NCI-H1436 treated with DMSO at 0.1 percent for 48 hours (cell line): ENCODE measurements around the gene RAPGEF1.
"Not testable (repeated sequence)": the region's sequence is repeated elsewhere in the genome, so short reads cannot be mapped to it uniquely, and the experiment has no call there.

ENCODE experiments used
- DNase-seq: peaks from one replicate; lab custom pipeline; 2025; lab: John Stamatoyannopoulos, UW

The RAPGEF1 gene

GRCh38 chr9:131731237-131731636, 8.6 kb downstream of the RAPGEF1 start:
- no peak for DNase-seq

DNA sequence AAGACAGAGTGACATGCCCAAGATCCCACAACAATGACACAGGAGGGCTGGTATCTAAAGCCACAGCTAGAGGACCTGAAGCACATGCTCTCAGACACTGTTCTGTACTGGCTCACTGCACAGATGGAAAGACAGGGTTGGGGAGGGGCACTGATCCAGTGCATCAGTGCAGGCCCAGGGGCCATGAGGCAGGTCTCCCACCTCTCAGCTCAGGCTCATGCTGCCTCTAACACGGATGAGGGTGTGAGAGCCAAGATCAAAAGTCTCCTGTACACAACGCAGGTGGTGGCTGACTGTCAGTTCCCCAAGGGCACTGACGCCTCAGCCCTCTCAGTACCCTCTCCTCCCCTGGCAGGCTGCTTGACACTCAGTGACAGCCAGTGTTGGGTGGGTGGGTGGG, 10.9 kb downstream of the RAPGEF1 start:
- DNase-seq, result no peak

GRCh38 chr9:131728546-131728910, 11.3 kb downstream of the RAPGEF1 start:
- no peak for DNase-seq

GRCh38 chr9:131727795-131728545, 11.9 kb downstream of the RAPGEF1 start:
- DNase-seq, result no peak

GRCh38 chr9:131727184-131727759, 12.6 kb downstream of the RAPGEF1 start:
- DNase-seq, result no peak

GRCh38 chr9:131724683-131725082, 15.2 kb downstream of the RAPGEF1 start:
- no peak for DNase-seq

DNA sequence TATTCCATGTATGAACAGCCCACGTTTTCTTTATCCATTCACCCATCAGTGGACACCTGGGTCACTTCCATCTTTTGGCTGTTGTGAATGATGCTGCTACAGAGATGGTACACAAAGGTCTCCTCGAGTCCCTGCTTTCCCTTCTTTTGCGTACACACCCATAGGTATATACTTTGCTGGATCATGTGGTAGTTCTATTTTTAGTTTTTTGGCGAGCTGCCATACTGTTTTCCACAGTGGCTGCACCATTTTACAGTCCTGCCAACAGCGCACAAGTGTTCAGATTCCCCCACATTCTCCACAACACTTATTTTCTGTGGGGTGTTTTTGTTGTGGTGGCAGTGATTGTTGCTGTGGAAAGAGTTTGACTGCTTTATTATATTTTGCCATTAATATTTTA, 16.2 kb downstream of the RAPGEF1 start:
- no peak for DNase-seq

- DNase-seq, result no peak
These were observed 17.6 kb downstream of the RAPGEF1 start for GRCh38 chr9:131722255-131722654.

- DNase-seq, result no peak
These were observed 18.8 kb downstream of the RAPGEF1 start for GRCh38 chr9:131721076-131721475.

GRCh38 chr9:131720330-131720729, 19.5 kb downstream of the RAPGEF1 start:
- no peak for DNase-seq

GRCh38 chr9:131719262-131719908, 20.5 kb downstream of the RAPGEF1 start:
- DNase-seq, result no peak

DNA sequence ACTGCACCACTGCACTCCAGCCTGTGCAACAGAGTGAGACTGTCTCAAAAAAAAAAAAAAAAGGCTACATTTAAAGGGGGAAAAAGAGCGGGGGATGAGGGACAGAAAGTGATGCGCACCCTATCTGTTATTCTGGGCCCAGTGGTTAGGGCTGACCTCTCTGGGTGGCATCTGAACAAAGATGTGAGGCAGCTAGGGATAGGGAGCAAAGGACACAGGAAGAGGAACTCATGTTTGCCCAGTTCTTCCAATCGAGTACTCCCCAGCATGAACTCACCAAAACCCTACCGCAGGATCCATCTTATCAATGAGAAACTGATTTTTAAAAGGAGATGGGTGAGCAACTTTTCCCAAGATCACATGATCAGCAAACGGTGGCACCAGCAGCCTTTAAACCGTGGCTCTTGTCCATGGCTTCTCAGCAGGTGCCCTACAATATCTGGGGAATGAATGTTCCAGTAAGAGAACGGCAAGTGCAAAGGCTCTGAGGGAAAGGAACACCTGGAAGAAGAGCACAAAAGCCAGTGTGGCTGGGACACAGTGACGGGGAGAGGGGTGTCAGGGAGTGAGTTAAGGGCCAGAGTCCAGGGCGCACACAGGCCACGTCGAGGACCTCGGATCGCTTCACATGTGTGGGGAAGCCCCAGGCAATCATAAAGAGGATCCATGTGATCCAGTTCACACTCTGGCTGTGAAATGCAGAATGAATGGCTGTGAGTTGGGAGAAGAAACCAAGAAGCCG, 22.0 kb downstream of the RAPGEF1 start:
- no peak for DNase-seq

DNA sequence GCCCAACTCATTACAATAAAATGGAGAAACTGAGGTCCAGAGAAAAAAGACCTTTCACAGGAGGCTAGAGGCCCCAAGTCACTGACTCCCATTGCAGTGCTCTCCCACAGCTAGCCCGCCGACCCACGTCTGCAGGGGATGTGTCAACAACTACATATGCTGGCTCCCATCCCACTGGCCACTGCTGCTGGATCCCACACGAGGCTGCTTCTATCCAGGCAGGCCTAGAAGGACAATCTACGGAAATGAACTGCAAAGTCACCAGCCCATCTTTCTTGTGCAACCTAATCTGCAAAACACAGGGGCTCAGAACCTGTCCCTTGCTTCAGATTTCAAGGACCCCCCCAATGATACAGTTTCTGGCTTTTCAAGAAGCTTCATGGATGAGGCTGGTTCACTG, 24.0 kb downstream of the RAPGEF1 start:
- no peak for DNase-seq

DNA sequence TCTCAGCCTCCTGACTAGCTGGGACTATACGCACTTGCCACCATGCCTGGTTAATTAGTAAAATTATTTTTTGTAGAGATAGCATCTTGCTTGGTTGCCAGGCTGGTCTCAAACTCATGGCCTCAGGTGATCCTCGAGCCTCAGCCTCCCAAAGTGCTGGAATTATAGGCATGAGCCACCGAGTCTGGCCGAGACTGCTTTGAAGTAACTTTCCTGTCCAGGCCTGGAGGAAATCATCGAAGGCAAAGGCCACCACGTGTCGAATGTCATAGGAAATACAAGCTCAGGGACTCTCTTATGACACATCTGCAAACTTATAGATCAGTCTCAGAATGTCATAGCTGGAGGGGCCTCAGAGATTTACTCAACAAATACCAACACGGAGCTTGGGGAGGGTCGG, 25.1 kb downstream of the RAPGEF1 start:
- DNase-seq, result no peak

- no peak for DNase-seq
These were observed 25.7 kb downstream of the RAPGEF1 start for GRCh38 chr9:131714161-131714646.

DNA sequence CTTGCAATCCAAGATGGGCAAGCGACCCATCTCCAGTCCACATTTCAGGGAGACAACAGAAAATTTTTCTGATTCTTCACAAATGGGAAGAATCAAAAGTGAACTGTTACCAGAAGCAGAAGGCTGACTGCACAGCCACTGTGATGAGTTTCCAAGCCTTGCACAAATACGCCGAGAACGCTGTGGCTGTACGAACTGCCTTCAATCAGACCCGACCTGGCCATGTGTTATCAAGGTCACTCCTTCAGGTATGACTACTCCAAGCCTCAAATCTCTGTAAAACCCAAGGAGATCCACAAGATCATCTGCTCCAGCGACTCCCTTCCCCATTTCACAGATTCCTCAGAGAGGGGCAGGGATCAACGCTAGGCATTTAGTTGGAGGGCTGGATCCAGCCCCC, 26.9 kb downstream of the RAPGEF1 start:
- DNase-seq, result no peak

DNA sequence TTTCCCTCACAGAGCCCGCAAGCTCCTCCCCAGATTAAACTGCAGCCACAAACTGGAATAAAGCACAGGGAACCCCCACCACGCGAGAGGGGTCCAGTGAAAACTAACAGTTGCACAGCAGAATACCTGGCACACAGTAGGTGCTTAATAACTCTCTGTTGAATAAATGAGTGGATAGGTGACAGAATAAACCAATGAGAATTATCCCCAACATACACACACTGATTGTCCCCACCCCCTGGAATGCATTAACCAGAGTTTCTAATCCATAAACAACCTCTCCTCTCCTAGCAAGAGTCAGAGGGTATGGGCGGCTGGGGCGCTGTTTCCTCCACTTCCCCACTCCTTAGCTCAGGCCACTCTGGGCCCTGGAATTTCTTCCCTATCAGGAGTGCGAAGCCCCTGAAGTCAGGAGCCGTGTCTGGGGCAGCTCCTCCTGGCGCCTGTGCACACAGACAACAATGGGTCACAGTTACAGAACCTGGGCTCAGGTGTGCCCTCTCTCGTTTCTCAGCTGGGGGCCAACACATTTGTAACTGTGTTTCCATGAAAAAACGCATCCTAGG, 27.6 kb downstream of the RAPGEF1 start:
- DNase-seq, result no peak

DNA sequence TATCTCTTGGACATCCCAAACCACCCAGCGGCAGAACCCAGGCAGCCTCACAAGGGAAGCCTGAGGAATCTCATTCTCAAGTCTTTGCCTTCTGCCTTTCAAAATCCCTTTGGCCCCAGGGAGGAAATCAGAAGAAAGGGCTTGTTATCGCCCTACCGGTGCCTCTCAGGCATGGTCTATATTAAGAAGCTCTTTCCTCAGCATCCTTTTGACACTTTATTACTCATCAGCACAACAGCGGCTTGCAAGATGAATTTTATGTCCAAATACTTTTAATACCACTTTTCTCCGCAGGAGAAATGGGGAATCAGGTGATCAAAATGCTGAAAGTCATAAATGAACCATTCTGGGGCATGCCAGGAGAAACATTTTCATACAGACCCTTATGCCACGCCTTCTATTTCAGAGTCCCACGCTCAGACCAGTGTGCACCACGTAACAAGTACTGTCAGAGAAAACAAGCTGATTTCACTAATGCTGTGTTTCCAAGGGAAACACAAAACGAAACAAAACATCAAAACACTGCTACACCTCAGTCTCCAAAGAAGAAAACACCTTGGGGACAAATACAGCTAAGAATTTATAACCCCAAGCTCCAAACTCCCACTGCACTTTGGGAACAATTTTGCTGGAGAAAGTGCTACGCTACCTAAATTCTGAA, 30.0 kb downstream of the RAPGEF1 start:
- no peak for DNase-seq

GRCh38 chr9:131709010-131709770, 30.7 kb downstream of the RAPGEF1 start:
- not testable (repeated sequence) for DNase-seq

- DNase-seq, result no peak
These were observed 31.5 kb downstream of the RAPGEF1 start for GRCh38 chr9:131708226-131709002.
